AML-193 (cell line): ENCODE data around the gene RBM7.

Experiments used
- DNase-seq, 2 experiments: peaks; one replicate each; lab custom pipeline; 2025; lab: John Stamatoyannopoulos, UW

Gene RBM7

GRCh38 chr11:114448749-114449482 is 48.5 kb downstream of the RBM7 start:
- no peak for DNase-seq

DNA sequence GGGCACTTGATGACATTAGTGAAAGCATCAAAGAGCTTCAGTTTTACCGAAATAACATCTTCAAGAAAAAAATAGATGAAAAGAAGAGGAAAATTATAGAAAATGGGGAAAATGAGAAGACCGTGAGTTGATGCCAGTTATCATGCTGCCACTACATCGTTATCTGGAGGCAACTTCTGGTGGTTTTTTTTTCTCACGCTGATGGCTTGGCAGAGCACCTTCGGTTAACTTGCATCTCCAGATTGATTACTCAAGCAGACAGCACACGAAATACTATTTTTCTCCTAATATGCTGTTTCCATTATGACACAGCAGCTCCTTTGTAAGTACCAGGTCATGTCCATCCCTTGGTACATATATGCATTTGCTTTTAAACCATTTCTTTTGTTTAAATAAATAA is 49.4 kb downstream of the RBM7 start:
- no peak for DNase-seq

GRCh38 chr11:114452399-114452798 is 51.9 kb downstream of the RBM7 start:
- DNase-seq, result no peak
